Stimulated activated CD4-positive, alpha-beta T cell treated with anti-CD3 and anti-CD28 coated beads, Interleukin-2, amount 100 ng/mL, for 24 hours (primary cell): ENCODE data around the gene LRP1B.
"Not testable (repeated sequence)": the region's sequence is repeated elsewhere in the genome, so short reads cannot be mapped to it uniquely, and the experiment has no call there.

Experiments
- DNase-seq, 2 donors: peaks; one replicate each; pipeline ENCODE4 v3.0.0-alpha.2; 2020

Gene LRP1B

GRCh38 chr2:140565756-140566155 is 1565.1 kb downstream of the LRP1B start:
- DNase-seq = no peak

GRCh38 chr2:140555701-140556100 is 1575.1 kb downstream of the LRP1B start:
- no peak for DNase-seq

- DNase-seq = no peak
These were observed 1578.2 kb downstream of the LRP1B start for GRCh38 chr2:140552634-140553033.

- DNase-seq = no peak
These were observed 1579.5 kb downstream of the LRP1B start for GRCh38 chr2:140551287-140551686.

- DNase-seq = no peak
These were observed 1580.0 kb downstream of the LRP1B start for GRCh38 chr2:140550821-140551220.

GRCh38 chr2:140544769-140545168 is 1586.0 kb downstream of the LRP1B start:
- not testable (repeated sequence) for DNase-seq

GRCh38 chr2:140542627-140543026 is 1588.2 kb downstream of the LRP1B start:
- DNase-seq = no peak

GRCh38 chr2:140539242-140539875 is 1591.5 kb downstream of the LRP1B start:
- DNase-seq = no peak

- no peak for DNase-seq
These were observed 1601.1 kb downstream of the LRP1B start for GRCh38 chr2:140529706-140530105.

- no peak for DNase-seq
These were observed 1601.8 kb downstream of the LRP1B start for GRCh38 chr2:140528982-140529381.

GRCh38 chr2:140526575-140526974 is 1604.2 kb downstream of the LRP1B start:
- no peak for DNase-seq

- no peak for DNase-seq
These were observed 1618.7 kb downstream of the LRP1B start for GRCh38 chr2:140512106-140512505.

- no peak for DNase-seq
These were observed 1621.1 kb downstream of the LRP1B start for GRCh38 chr2:140509765-140510164.

- no peak for DNase-seq
These were observed 1622.1 kb downstream of the LRP1B start for GRCh38 chr2:140508756-140509155.

- DNase-seq = no peak
These were observed 1624.2 kb downstream of the LRP1B start for GRCh38 chr2:140506606-140507005.

- no peak for DNase-seq
These were observed 1626.2 kb downstream of the LRP1B start for GRCh38 chr2:140504601-140505000.

GRCh38 chr2:140502951-140503630 is 1627.7 kb downstream of the LRP1B start:
- no peak for DNase-seq

GRCh38 chr2:140498360-140498759 is 1632.5 kb downstream of the LRP1B start:
- no peak for DNase-seq

- DNase-seq = no peak
These were observed 1634.1 kb downstream of the LRP1B start for GRCh38 chr2:140496714-140497113.

GRCh38 chr2:140491876-140492275 is 1638.9 kb downstream of the LRP1B start:
- no peak for DNase-seq

GRCh38 chr2:140489193-140489592 is 1641.6 kb downstream of the LRP1B start:
- DNase-seq = no peak

- no peak for DNase-seq
These were observed 1649.7 kb downstream of the LRP1B start for GRCh38 chr2:140481136-140481535.

- no peak for DNase-seq
These were observed 1657.0 kb downstream of the LRP1B start for GRCh38 chr2:140473851-140474250.

- no peak for DNase-seq
These were observed 1658.1 kb downstream of the LRP1B start for GRCh38 chr2:140472676-140473075.

GRCh38 chr2:140465301-140465700 is 1665.5 kb downstream of the LRP1B start:
- no peak for DNase-seq
